Liver (tissue), 9 donors: Measurements from ENCODE around the gene YPEL3. TPM values are rescaled to one million over a fixed set of nuclear protein-coding genes. Genes with fewer than 3 reads are reported as not detected.

Experiments used
- DNase-seq: peaks from one replicate; pipeline ENCODE4 v3.0.0-alpha.2; 2017; ENCODE audit warnings: low spot score
- H3K27ac ChIP-seq, 2 donors: one replicate each; pipeline ENCODE4 v1.7.0; 2013; ENCODE audit warnings: inconsistent platforms in 2 of 2, low read length in 2 of 2, control low read depth in 1 of 2, low read depth in 1 of 2, mild to moderate bottlenecking in 1 of 2
- H3K27me3 ChIP-seq, 4 donors: one replicate each; pipeline versions ENCODE4 v1.6.1 to v1.7.0; 2013; ENCODE audit warnings: low read length in 3 of 4, inconsistent platforms in 1 of 4, mild to moderate bottlenecking in 1 of 4, moderate library complexity in 1 of 4; ENCODE audit not compliant: control insufficient read depth in 4 of 4, insufficient read depth in 4 of 4
- H3K36me3 ChIP-seq, 4 donors: one replicate each; pipeline versions ENCODE4 v1.6.1 to v1.7.0; 2013; ENCODE audit warnings: low read length in 3 of 4, mild to moderate bottlenecking in 3 of 4, low read depth in 1 of 4, moderate library complexity in 1 of 4; ENCODE audit not compliant: control insufficient read depth in 4 of 4, insufficient read depth in 3 of 4
- H3K4me1 ChIP-seq, 4 donors: one replicate each; pipeline versions ENCODE4 v1.6.1 to v1.7.0; 2013; ENCODE audit warnings: low read length in 3 of 4, mild to moderate bottlenecking in 3 of 4, moderate library complexity in 1 of 4; ENCODE audit not compliant: control insufficient read depth in 4 of 4, insufficient read depth in 4 of 4
- H3K4me3 ChIP-seq, 3 donors: one replicate each; pipeline versions ENCODE4 v1.6.1 to v1.7.0; 2013; ENCODE audit warnings: low read length in 3 of 3, control low read depth in 1 of 3, low read depth in 1 of 3, mild to moderate bottlenecking in 1 of 3
- H3K9ac ChIP-seq, 2 donors: one replicate each; pipeline ENCODE4 v1.7.0; 2013; ENCODE audit warnings: low read length in 2 of 2, mild to moderate bottlenecking in 2 of 2, moderate library complexity in 2 of 2, control low read depth in 1 of 2, low read depth in 1 of 2
- H3K9me3 ChIP-seq, 4 donors: one replicate each; pipeline versions ENCODE4 v1.6.1 to v1.7.0; 2013; ENCODE audit warnings: low read length in 3 of 4; ENCODE audit not compliant: control insufficient read depth in 4 of 4
- EGR1 ChIP-seq, 2 donors: IDR thresholded peaks; 2 replicates each; pipeline ENCODE4 v1.6.1; 2016 to 2018; ENCODE audit warnings: antibody characterized with exemption in 2 of 2, low read depth in 2 of 2
- FOXA1 ChIP-seq: IDR thresholded peaks from 2 replicates; pipeline ENCODE4 v1.6.1; 2016; ENCODE audit warnings: antibody characterized with exemption
- FOXA2 ChIP-seq: IDR thresholded peaks from 2 replicates; pipeline ENCODE4 v1.6.1; 2016; ENCODE audit warnings: antibody characterized with exemption
- GABPA ChIP-seq, 2 donors: IDR thresholded peaks in 1 of 2; conservative IDR thresholded peaks in 1 of 2; 2 replicates each; pipeline ENCODE4 v1.6.1; 2016; ENCODE audit warnings: antibody characterized with exemption in 2 of 2, mild to moderate bottlenecking in 1 of 2, moderate library complexity in 1 of 2
- HNF4A ChIP-seq, 2 donors: conservative IDR thresholded peaks; 2 replicates each; pipeline ENCODE4 v1.6.1; 2016; ENCODE audit warnings: antibody characterized with exemption in 2 of 2, mild to moderate bottlenecking in 2 of 2
- HNF4G ChIP-seq: IDR thresholded peaks from 2 replicates; pipeline ENCODE4 v1.6.1; 2016; ENCODE audit warnings: antibody characterized with exemption
- JUND ChIP-seq, 2 donors: IDR thresholded peaks; 2 replicates each; pipeline ENCODE4 v1.6.1; 2016; ENCODE audit warnings: antibody characterized with exemption in 2 of 2
- MAX ChIP-seq: IDR thresholded peaks from 2 replicates; pipeline ENCODE4 v1.6.1; 2016; ENCODE audit warnings: antibody characterized with exemption
- NR2F2 ChIP-seq: IDR thresholded peaks from 2 replicates; pipeline ENCODE4 v1.6.1; 2016; ENCODE audit warnings: antibody characterized with exemption
- RAD21 ChIP-seq, 2 donors: IDR thresholded peaks; 2 replicates each; pipeline ENCODE4 v1.6.1; 2016; ENCODE audit warnings: antibody characterized with exemption in 2 of 2, mild to moderate bottlenecking in 2 of 2
- REST ChIP-seq: IDR thresholded peaks from 2 replicates; pipeline ENCODE4 v1.6.1; 2016; ENCODE audit warnings: antibody characterized with exemption, mild to moderate bottlenecking
- RXRA ChIP-seq, 2 donors: IDR thresholded peaks; 2 replicates each; pipeline ENCODE4 v1.6.1; 2017 to 2018; ENCODE audit warnings: antibody characterized with exemption in 2 of 2, mild to moderate bottlenecking in 1 of 2
- SP1 ChIP-seq: IDR thresholded peaks from 2 replicates; pipeline ENCODE4 v1.6.1; 2018; ENCODE audit warnings: antibody characterized with exemption, mild to moderate bottlenecking
- TAF1 ChIP-seq: conservative IDR thresholded peaks from 2 replicates; pipeline ENCODE4 v1.6.1; 2016; ENCODE audit warnings: antibody characterized with exemption, mild to moderate bottlenecking
- YY1 ChIP-seq: IDR thresholded peaks from 2 replicates; pipeline ENCODE4 v1.6.1; 2016; ENCODE audit warnings: antibody characterized with exemption, mild to moderate bottlenecking
- WGBS: extraction: QIAGEN DNeasy Blood & Tissue Kit; methylation state at CpG from one replicate; pipeline ENCODE4 v1.1.7; 2013; 5-methylcytosine and 5-hydroxymethylcytosine counted together
- polyA plus RNA-seq, 2 donors: library from polyadenylated mRNA; stranded (reverse) in 1 of 2; unstranded in 1 of 2; fragments of 200-250 nt in 1 of 2; fragments of >200 nt in 1 of 2; fragmentation: Nextera tagmentation in 1 of 2; extraction: Ambion mirVana in 1 of 2; gene quantifications; one replicate each; pipeline versions ENCODE4 v1.2.1 to v1.2.3, GENCODE V29; 2013 to 2015
- total RNA-seq, 2 donors: library from RNA; depleted of rRNA; stranded (reverse); fragments of >200 nt; gene quantifications; one replicate each; pipeline ENCODE4 v1.2.3, GENCODE V29; 2014
- TF ChIP-seq, protein P1 (sequence below): IDR thresholded peaks from 2 replicates; pipeline ENCODE4 v1.6.1; 2016; ENCODE audit warnings: antibody characterized with exemption
- TF ChIP-seq, protein P2 (sequence below): fragments of 150-350 bp; IDR thresholded peaks from 2 replicates; pipeline ENCODE4 v1.5.1; 2017; ENCODE audit warnings: improper control_type of control experiment, low read depth, low read length; ENCODE audit not compliant: missing input control
- TF ChIP-seq, protein P3 (sequence below): IDR thresholded peaks from 2 replicates; pipeline ENCODE4 v1.6.1; 2016; ENCODE audit warnings: antibody characterized with exemption
- donor health status: healthy.
- donor health status: healthy.
- donor health status: healthy.
- donor health status: healthy.
- donor health status: healthy.

The YPEL3 gene
- total and polyA plus RNA-seq, 4 donors, result 10.5 to 42.7 (median 24.5) TPM

GRCh38 chr16:30083216-30084055 lies 12.6 kb downstream of the YPEL3 start:
- no peak overlapping the region for H3K27ac ChIP-seq
- TF ChIP-seq EGR1 (IDR thresholded peaks at IDR 0.05; ENCODE audit: low read depth in 2 of 2) (no peak), RAD21 (IDR thresholded peaks at IDR 0.05) (no peak), TAF1 (no peak), MAX (no peak), REST (no peak), JUND (IDR thresholded peaks at IDR 0.05) (no peak), HNF4A (conservative IDR thresholded peaks at IDR 0.05) (no peak), HNF4G (no peak), RXRA (IDR thresholded peaks at IDR 0.05) (no peak), YY1 (no peak), SP1 (no peak), NR2F2 (no peak), FOXA2 (no peak), GABPA (IDR thresholded peaks at IDR 0.05 in 1 of 2, conservative IDR thresholded peaks at IDR 0.05 in 1 of 2) (no peak), FOXA1 (no peak)
- TF ChIP-seq, protein P1, sequence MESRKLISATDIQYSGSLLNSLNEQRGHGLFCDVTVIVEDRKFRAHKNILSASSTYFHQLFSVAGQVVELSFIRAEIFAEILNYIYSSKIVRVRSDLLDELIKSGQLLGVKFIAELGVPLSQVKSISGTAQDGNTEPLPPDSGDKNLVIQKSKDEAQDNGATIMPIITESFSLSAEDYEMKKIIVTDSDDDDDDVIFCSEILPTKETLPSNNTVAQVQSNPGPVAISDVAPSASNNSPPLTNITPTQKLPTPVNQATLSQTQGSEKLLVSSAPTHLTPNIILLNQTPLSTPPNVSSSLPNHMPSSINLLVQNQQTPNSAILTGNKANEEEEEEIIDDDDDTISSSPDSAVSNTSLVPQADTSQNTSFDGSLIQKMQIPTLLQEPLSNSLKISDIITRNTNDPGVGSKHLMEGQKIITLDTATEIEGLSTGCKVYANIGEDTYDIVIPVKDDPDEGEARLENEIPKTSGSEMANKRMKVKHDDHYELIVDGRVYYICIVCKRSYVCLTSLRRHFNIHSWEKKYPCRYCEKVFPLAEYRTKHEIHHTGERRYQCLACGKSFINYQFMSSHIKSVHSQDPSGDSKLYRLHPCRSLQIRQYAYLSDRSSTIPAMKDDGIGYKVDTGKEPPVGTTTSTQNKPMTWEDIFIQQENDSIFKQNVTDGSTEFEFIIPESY, result no peak
- TF ChIP-seq, protein P2, sequence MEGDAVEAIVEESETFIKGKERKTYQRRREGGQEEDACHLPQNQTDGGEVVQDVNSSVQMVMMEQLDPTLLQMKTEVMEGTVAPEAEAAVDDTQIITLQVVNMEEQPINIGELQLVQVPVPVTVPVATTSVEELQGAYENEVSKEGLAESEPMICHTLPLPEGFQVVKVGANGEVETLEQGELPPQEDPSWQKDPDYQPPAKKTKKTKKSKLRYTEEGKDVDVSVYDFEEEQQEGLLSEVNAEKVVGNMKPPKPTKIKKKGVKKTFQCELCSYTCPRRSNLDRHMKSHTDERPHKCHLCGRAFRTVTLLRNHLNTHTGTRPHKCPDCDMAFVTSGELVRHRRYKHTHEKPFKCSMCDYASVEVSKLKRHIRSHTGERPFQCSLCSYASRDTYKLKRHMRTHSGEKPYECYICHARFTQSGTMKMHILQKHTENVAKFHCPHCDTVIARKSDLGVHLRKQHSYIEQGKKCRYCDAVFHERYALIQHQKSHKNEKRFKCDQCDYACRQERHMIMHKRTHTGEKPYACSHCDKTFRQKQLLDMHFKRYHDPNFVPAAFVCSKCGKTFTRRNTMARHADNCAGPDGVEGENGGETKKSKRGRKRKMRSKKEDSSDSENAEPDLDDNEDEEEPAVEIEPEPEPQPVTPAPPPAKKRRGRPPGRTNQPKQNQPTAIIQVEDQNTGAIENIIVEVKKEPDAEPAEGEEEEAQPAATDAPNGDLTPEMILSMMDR, result no peak
- TF ChIP-seq, protein P3, sequence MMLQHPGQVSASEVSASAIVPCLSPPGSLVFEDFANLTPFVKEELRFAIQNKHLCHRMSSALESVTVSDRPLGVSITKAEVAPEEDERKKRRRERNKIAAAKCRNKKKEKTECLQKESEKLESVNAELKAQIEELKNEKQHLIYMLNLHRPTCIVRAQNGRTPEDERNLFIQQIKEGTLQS, result no peak
- 94% methylated on average over 24 of the region's 24 CpGs for WGBS
- H3K9me3 ChIP-seq, result no peaks in the 10 kb centered on the region
- H3K4me1 ChIP-seq, result peaks cover 1 to 17% (median 5%) of the 10 kb centered on the region in 4 donors
- H3K9ac ChIP-seq, result no peak overlapping the region
- no peaks in the 10 kb centered on the region for H3K27me3 ChIP-seq
- H3K4me3 ChIP-seq, result no peak overlapping the region
- no peak for DNase-seq
- H3K36me3 ChIP-seq, result peaks cover 30 to 43% (median 40%) of the 10 kb centered on the region in 4 donors
